Lung (tissue), 12 donors: ENCODE measurements around the gene SPSB2. TPM values are rescaled to one million over a fixed set of nuclear protein-coding genes. Genes with fewer than 3 reads are reported as not detected.
A peak's percentile ranks its signal among the peaks of the same experiment; 100 is the strongest.
"Not testable (repeated sequence)": the region's sequence is repeated elsewhere in the genome, so short reads cannot be mapped to it uniquely, and the experiment has no call there.

Experiments
- ATAC-seq: fragments of 200-7000 bp; cut with Tn5 transposase; one replicate; pipeline ENCODE4 v1.9.1; 2020; ENCODE audit warnings: moderate number of reproducible peaks; ENCODE audit not compliant: insufficient read depth, low FRiP score
- DNase-seq, 3 donors: peaks; one replicate each; pipeline ENCODE4 v3.0.0-alpha.2; 2013 to 2017
- H3K27ac ChIP-seq, 2 donors: one replicate each; pipeline ENCODE4 v1.5.1; 2013; ENCODE audit warnings: mild to moderate bottlenecking in 2 of 2, moderate library complexity in 2 of 2, control low read depth in 1 of 2, inconsistent platforms in 1 of 2, low read depth in 1 of 2, low read length in 1 of 2
- H3K27me3 ChIP-seq, 3 donors: one replicate each; pipeline ENCODE4 v1.5.1; 2013; ENCODE audit warnings: low read length in 2 of 3; ENCODE audit not compliant: control insufficient read depth in 3 of 3, insufficient read depth in 3 of 3
- H3K36me3 ChIP-seq, 4 donors: one replicate each; pipeline ENCODE4 v1.5.1; 2013; ENCODE audit warnings: low read length in 4 of 4, mild to moderate bottlenecking in 1 of 4, moderate library complexity in 1 of 4; ENCODE audit not compliant: control insufficient read depth in 4 of 4, insufficient read depth in 4 of 4
- H3K4me1 ChIP-seq, 5 donors: one replicate each; pipeline ENCODE4 v1.5.1; 2013; ENCODE audit warnings: low read length in 5 of 5, mild to moderate bottlenecking in 2 of 5, moderate library complexity in 1 of 5; ENCODE audit not compliant: control insufficient read depth in 5 of 5, insufficient read depth in 5 of 5
- H3K4me3 ChIP-seq: one replicate; pipeline ENCODE4 v1.5.1; 2013; ENCODE audit warnings: mild to moderate bottlenecking, control low read depth, moderate library complexity
- H3K9ac ChIP-seq, 2 donors: one replicate each; pipeline ENCODE4 v1.5.1; 2013; ENCODE audit warnings: low read length in 2 of 2, control low read depth in 1 of 2; ENCODE audit not compliant: insufficient read depth in 1 of 2
- H3K9me3 ChIP-seq, 4 donors: one replicate each; pipeline ENCODE4 v1.5.1; 2013; ENCODE audit warnings: low read length in 3 of 4, mild to moderate bottlenecking in 1 of 4, moderate library complexity in 1 of 4; ENCODE audit not compliant: control insufficient read depth in 4 of 4, insufficient read depth in 3 of 4
- WGBS, 2 donors: extraction: QIAGEN DNeasy Blood & Tissue Kit; methylation state at CpG; one replicate each; pipeline ENCODE4 v1.1.7; 2013; 5-methylcytosine and 5-hydroxymethylcytosine counted together
- polyA plus RNA-seq, 2 donors: library from polyadenylated mRNA; stranded (reverse); fragments of 200-250 nt; gene quantifications; one replicate each; pipeline ENCODE4 v1.2.1, GENCODE V29; 2013
- total RNA-seq, 2 donors: library from RNA; depleted of rRNA in 1 of 2; stranded (reverse); fragments of >200 nt in 1 of 2; gene quantifications; one replicate each; pipeline ENCODE4 v1.2.1, GENCODE V29; 2014 to 2021
- TF ChIP-seq, protein P1 (sequence below): IDR thresholded peaks from 2 replicates; pipeline ENCODE4 v1.5.1; 2012; ENCODE audit warnings: mild to moderate bottlenecking; ENCODE audit errors: control extremely low read depth, extremely low read depth
- donor health status: control.
- donor health status: control.
- donor health status: Bipolar disorder and iron deficiency.
- donor health status: healthy.
- donor health status: DM: yes; HTN: yes; CAD: no.

Gene SPSB2
- total and polyA plus RNA-seq, 4 donors = 21.0 to 39.8 (median 31.4) TPM

DNA sequence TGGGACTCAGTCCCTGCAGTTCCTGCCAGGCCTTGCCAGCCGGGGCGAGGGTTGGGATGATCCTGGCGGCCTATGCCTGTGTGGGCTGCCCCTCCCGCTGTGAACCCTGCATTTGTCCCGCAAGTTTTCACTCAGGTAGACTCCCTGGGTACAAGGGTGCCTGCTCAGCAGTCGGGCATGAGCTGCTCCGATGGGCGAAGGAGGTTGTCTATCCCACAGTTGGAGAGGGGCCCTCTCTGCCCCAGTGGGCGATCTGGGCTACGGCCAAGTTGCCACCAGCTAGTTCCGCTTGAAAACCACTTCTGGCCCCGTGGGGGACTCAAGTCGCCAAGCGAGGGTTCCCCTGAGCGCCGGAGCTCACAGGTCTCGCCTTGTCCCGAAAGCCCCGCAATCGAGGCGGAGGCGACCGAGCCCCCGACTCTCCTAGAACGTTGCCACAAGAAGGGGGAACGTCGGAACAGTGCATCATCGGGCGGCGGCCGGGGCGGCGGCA lies 6.1 kb downstream of the SPSB2 start:
- DNase-seq (no peak), ATAC-seq (peak; percentile 2)
- Histone ChIP-seq H3K9ac (peak overlapping the region; percentile 50 to 67), H3K9me3 (no peaks in the 10 kb centered on the region), H3K27me3 (no peaks in the 10 kb centered on the region), H3K36me3 (peaks cover 3 to 36% (median 31%) of the 10 kb centered on the region in 4 donors), H3K4me1 (peaks cover 0 to 29% (median 12%) of the 10 kb centered on the region in 5 donors), H3K4me3 (peak overlapping the region; percentile 40), H3K27ac (peak overlapping the region; percentile 71 to 91)
- TF ChIP-seq, protein P1, sequence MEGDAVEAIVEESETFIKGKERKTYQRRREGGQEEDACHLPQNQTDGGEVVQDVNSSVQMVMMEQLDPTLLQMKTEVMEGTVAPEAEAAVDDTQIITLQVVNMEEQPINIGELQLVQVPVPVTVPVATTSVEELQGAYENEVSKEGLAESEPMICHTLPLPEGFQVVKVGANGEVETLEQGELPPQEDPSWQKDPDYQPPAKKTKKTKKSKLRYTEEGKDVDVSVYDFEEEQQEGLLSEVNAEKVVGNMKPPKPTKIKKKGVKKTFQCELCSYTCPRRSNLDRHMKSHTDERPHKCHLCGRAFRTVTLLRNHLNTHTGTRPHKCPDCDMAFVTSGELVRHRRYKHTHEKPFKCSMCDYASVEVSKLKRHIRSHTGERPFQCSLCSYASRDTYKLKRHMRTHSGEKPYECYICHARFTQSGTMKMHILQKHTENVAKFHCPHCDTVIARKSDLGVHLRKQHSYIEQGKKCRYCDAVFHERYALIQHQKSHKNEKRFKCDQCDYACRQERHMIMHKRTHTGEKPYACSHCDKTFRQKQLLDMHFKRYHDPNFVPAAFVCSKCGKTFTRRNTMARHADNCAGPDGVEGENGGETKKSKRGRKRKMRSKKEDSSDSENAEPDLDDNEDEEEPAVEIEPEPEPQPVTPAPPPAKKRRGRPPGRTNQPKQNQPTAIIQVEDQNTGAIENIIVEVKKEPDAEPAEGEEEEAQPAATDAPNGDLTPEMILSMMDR = no peak
- WGBS, 2 donors = 2 to 4% methylated on average over 25 to 33 of the region's 33 CpGs

- Histone ChIP-seq H3K9me3 (no peaks in the 10 kb centered on the region), H3K27ac (peak overlapping the region; percentile 71 to 91), H3K4me1 (peaks cover 0 to 23% (median 12%) of the 10 kb centered on the region in 5 donors), H3K36me3 (peaks cover 4 to 39% (median 31%) of the 10 kb centered on the region in 4 donors), H3K9ac (peak overlapping the region in 1 of 2 donors; percentile 50), H3K4me3 (no peak overlapping the region), H3K27me3 (no peaks in the 10 kb centered on the region)
- ATAC-seq (no peak), DNase-seq (peak in 1 of 3 donors; percentile 22)
- TF ChIP-seq, protein P1 = no peak
- 84 to 87% methylated on average over 19 of the region's 19 CpGs for WGBS, 2 donors
Measured at GRCh38 chr12:6866163-6866919, 6.8 kb downstream of the SPSB2 start.

DNA sequence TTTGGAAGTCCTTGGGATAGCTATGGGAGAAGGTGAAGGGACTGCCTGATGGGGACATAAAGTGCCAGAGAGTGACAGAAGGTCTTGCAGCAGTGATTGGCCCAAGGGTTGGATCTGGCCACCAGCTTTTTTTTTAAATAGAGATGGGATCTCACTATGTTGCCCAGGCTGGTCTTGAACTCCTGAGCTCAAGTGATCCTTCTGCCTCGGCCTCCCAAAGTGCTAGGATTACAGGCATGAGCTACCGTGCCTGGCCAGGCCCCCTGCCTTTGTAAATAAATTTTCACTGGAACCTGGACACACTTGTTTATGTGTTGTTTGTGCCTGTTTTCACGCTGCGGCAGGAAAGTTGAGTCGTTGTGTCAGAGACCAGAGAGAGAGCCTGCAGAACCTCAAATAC lies 7.8 kb downstream of the SPSB2 start:
- H3K9me3 ChIP-seq, H3K4me3 ChIP-seq, ATAC-seq, DNase-seq, H3K9ac ChIP-seq, H3K27me3 ChIP-seq, H3K27ac ChIP-seq: not testable (repeated sequence)
- peaks cover 0 to 23% (median 10%) of the 10 kb centered on the region in 5 donors for H3K4me1 ChIP-seq
- WGBS, 2 donors = 94 to 95% methylated on average over 5 of the region's 5 CpGs
- H3K36me3 ChIP-seq = peaks cover 9 to 44% (median 34%) of the 10 kb centered on the region in 4 donors

DNA sequence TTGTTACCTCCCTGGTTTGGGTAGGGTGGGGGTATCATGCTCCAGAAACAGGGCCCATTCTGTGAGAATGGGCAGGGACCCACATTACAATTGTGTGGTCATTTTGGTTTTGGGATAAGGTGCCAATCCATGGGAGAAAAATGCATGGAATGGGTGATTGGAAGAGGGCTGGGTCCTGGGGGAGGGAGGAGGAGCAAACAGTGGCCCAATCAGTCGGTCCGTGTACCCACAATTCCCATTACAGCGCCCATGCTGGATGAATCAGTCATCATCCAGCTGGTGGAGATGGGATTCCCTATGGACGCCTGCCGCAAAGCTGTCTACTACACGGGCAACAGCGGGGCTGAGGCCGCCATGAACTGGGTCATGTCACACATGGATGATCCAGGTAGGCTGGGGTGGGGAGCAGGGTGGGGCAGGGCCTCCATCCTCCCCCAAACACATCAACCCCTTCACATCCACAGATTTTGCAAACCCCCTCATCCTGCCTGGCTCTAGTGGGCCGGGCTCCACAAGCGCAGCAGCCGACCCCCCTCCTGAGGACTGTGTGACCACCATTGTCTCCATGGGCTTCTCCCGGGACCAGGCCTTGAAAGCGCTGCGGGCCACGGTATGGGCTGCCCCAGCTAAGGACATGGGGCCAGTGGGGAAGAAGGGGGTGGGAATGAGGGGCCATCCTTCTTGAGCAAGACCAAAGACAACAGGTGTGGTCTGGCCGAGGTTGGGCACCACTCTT lies 9.3 kb downstream of the SPSB2 start:
- H3K9me3 ChIP-seq = no peaks in the 10 kb centered on the region
- DNase-seq (no peak), ATAC-seq (no peak)
- no peaks in the 10 kb centered on the region for H3K27me3 ChIP-seq
- H3K36me3 ChIP-seq = peaks cover 16 to 44% (median 28%) of the 10 kb centered on the region in 4 donors
- 96 to 98% methylated on average over 16 of the region's 16 CpGs for WGBS, 2 donors
- no peak overlapping the region for H3K27ac ChIP-seq
- H3K9ac ChIP-seq = no peak overlapping the region
- no peak overlapping the region for H3K4me3 ChIP-seq
- peaks cover 0 to 12% (median 4%) of the 10 kb centered on the region in 5 donors for H3K4me1 ChIP-seq
- TF ChIP-seq, protein P1 = no peak
